Osteocyte (in vitro differentiated cells): ENCODE data around the gene SCN1B. TPM values are rescaled to one million over a fixed set of nuclear protein-coding genes. Genes with fewer than 3 reads are reported as not detected.

Source experiments
- DNase-seq: peaks from one replicate; pipeline ENCODE4 v3.0.0; 2021; ENCODE audit warnings: mixed read lengths; ENCODE audit not compliant: unreplicated experiment; ENCODE audit errors: extremely low spot score
- H3K27ac Mint-ChIP-seq: one replicate; pipeline ENCODE4 v1.8.0; 2021; ENCODE audit warnings: mild to moderate bottlenecking, mixed read lengths; ENCODE audit not compliant: unreplicated experiment
- H3K27me3 Mint-ChIP-seq: one replicate; pipeline ENCODE4 v1.8.0; 2021; ENCODE audit warnings: mixed read lengths; ENCODE audit not compliant: unreplicated experiment
- H3K36me3 Mint-ChIP-seq: one replicate; pipeline ENCODE4 v1.8.0; 2021; ENCODE audit warnings: mixed read lengths; ENCODE audit not compliant: unreplicated experiment
- H3K4me1 Mint-ChIP-seq: one replicate; pipeline ENCODE4 v1.8.0; 2021; ENCODE audit warnings: mixed read lengths; ENCODE audit not compliant: unreplicated experiment
- H3K4me3 Mint-ChIP-seq: one replicate; pipeline ENCODE4 v1.8.0; 2021; ENCODE audit warnings: mild to moderate bottlenecking, moderate library complexity, mixed read lengths; ENCODE audit not compliant: unreplicated experiment
- H3K9me3 Mint-ChIP-seq: one replicate; pipeline ENCODE4 v1.8.0; 2021; ENCODE audit warnings: mixed read lengths; ENCODE audit not compliant: unreplicated experiment
- total RNA-seq: library from RNA; stranded (reverse); gene quantifications from 2 replicates; pipeline ENCODE4 v1.2.1, GENCODE V29; 2021
- TF ChIP-seq, protein P1 (sequence below): fragments of 200-600 bp; sonication (generic); IDR thresholded peaks from 2 replicates; pipeline ENCODE4 v1.5.0; 2021; ENCODE audit warnings: antibody characterized with exemption, mild to moderate bottlenecking, moderate library complexity

SCN1B gene
- total RNA-seq, 1 donor from 2014 or later, result 7.3 TPM

- Mint-ChIP-seq H3K9me3 (no peaks in the 10 kb centered on the region), H3K27ac (no peak overlapping the region), H3K4me3 (no peak overlapping the region), H3K36me3 (no peaks in the 10 kb centered on the region), H3K27me3 (peaks cover 35% of the 10 kb centered on the region), H3K4me1 (no peaks in the 10 kb centered on the region)
- TF ChIP-seq, protein P1, sequence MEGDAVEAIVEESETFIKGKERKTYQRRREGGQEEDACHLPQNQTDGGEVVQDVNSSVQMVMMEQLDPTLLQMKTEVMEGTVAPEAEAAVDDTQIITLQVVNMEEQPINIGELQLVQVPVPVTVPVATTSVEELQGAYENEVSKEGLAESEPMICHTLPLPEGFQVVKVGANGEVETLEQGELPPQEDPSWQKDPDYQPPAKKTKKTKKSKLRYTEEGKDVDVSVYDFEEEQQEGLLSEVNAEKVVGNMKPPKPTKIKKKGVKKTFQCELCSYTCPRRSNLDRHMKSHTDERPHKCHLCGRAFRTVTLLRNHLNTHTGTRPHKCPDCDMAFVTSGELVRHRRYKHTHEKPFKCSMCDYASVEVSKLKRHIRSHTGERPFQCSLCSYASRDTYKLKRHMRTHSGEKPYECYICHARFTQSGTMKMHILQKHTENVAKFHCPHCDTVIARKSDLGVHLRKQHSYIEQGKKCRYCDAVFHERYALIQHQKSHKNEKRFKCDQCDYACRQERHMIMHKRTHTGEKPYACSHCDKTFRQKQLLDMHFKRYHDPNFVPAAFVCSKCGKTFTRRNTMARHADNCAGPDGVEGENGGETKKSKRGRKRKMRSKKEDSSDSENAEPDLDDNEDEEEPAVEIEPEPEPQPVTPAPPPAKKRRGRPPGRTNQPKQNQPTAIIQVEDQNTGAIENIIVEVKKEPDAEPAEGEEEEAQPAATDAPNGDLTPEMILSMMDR, result no peak
- no peak for DNase-seq
These were observed 29.5 kb downstream of the SCN1B start for GRCh38 chr19:35059799-35060091.

- H3K36me3 Mint-ChIP-seq, result no peaks in the 10 kb centered on the region
- no peak overlapping the region for H3K4me3 Mint-ChIP-seq
- H3K9me3 Mint-ChIP-seq, result no peaks in the 10 kb centered on the region
- H3K27me3 Mint-ChIP-seq, result peaks cover 30% of the 10 kb centered on the region
- no peak overlapping the region for H3K27ac Mint-ChIP-seq
- TF ChIP-seq, protein P1, result no peak
- no peak for DNase-seq
- H3K4me1 Mint-ChIP-seq, result no peaks in the 10 kb centered on the region
These were observed 30.0 kb downstream of the SCN1B start for GRCh38 chr19:35060160-35060855.

- TF ChIP-seq, protein P1, result no peak
- no peaks in the 10 kb centered on the region for H3K4me1 Mint-ChIP-seq
- no peak overlapping the region for H3K4me3 Mint-ChIP-seq
- H3K9me3 Mint-ChIP-seq, result no peaks in the 10 kb centered on the region
- no peaks in the 10 kb centered on the region for H3K36me3 Mint-ChIP-seq
- H3K27me3 Mint-ChIP-seq, result peaks cover 17% of the 10 kb centered on the region
- no peak for DNase-seq
- H3K27ac Mint-ChIP-seq, result no peak overlapping the region
These were observed 31.5 kb downstream of the SCN1B start for GRCh38 chr19:35061583-35062373.

GRCh38 chr19:35062942-35063341 lies 32.7 kb downstream of the SCN1B start:
- Mint-ChIP-seq H3K4me1 (peaks cover 1% of the 10 kb centered on the region), H3K4me3 (no peak overlapping the region), H3K36me3 (no peaks in the 10 kb centered on the region), H3K27me3 (peaks cover 14% of the 10 kb centered on the region), H3K9me3 (no peaks in the 10 kb centered on the region), H3K27ac (no peak overlapping the region)
- TF ChIP-seq, protein P1, result no peak
- no peak for DNase-seq

- Mint-ChIP-seq H3K27me3 (peaks cover 12% of the 10 kb centered on the region), H3K4me1 (peaks cover 12% of the 10 kb centered on the region), H3K36me3 (no peaks in the 10 kb centered on the region), H3K4me3 (no peak overlapping the region), H3K27ac (no peak overlapping the region), H3K9me3 (no peaks in the 10 kb centered on the region)
- TF ChIP-seq, protein P1, result no peak
- no peak for DNase-seq
These were observed 33.9 kb downstream of the SCN1B start for GRCh38 chr19:35063940-35064818.
